ENCODE results near the gene CHST15. TPM values are rescaled to one million over a fixed set of nuclear protein-coding genes. Genes with fewer than 3 reads are reported as not detected.

CHST15 gene
- total and polyA plus RNA-seq, 4 donors = 5.4 to 45.3 (median 36.7) TPM

GRCh38 chr10:124060148-124060720 lies 33.2 kb downstream of the CHST15 start:
- Histone ChIP-seq H3K9ac (ENCODE audit: insufficient read depth in 1 of 2, low read length in 2 of 2) (no peak overlapping the region), H3K9me3 (ENCODE audit: control insufficient read depth in 4 of 4, insufficient read depth in 3 of 4, low read length in 3 of 4) (peaks cover 0 to 1% (median 0%) of the 10 kb centered on the region in 4 donors), H3K27ac (ENCODE audit: low read depth in 1 of 2, low read length in 1 of 2) (no peak overlapping the region), H3K36me3 (ENCODE audit: control insufficient read depth in 4 of 4, insufficient read depth in 4 of 4, low read length in 4 of 4) (peaks cover 0 to 7% (median 0%) of the 10 kb centered on the region in 4 donors), H3K27me3 (ENCODE audit: control insufficient read depth in 3 of 3, insufficient read depth in 3 of 3, low read length in 2 of 3) (no peaks in the 10 kb centered on the region), H3K4me3 (no peak overlapping the region), H3K4me1 (ENCODE audit: control insufficient read depth in 5 of 5, insufficient read depth in 5 of 5, low read length in 5 of 5) (peaks cover 0 to 23% (median 8%) of the 10 kb centered on the region in 5 donors)
- DNase-seq (no peak), ATAC-seq (ENCODE audit: insufficient read depth, low FRiP score) (no peak)
- no peak for TF ChIP-seq CTCF (IDR thresholded peaks at IDR 0.05; ENCODE audit: control extremely low read depth, extremely low read depth)
- 79 to 83% methylated on average over 6 of the region's 6 CpGs for WGBS, 2 donors

GRCh38 chr10:124059551-124059950 lies 33.8 kb downstream of the CHST15 start:
- Histone ChIP-seq H3K27me3 (ENCODE audit: control insufficient read depth in 3 of 3, insufficient read depth in 3 of 3, low read length in 2 of 3) (no peaks in the 10 kb centered on the region), H3K27ac (ENCODE audit: low read depth in 1 of 2, low read length in 1 of 2) (no peak overlapping the region), H3K36me3 (ENCODE audit: control insufficient read depth in 4 of 4, insufficient read depth in 4 of 4, low read length in 4 of 4) (peaks cover 0 to 7% (median 0%) of the 10 kb centered on the region in 4 donors), H3K9ac (ENCODE audit: insufficient read depth in 1 of 2, low read length in 2 of 2) (no peak overlapping the region), H3K9me3 (ENCODE audit: control insufficient read depth in 4 of 4, insufficient read depth in 3 of 4, low read length in 3 of 4) (peaks cover 0 to 1% (median 0%) of the 10 kb centered on the region in 4 donors), H3K4me3 (no peak overlapping the region), H3K4me1 (ENCODE audit: control insufficient read depth in 5 of 5, insufficient read depth in 5 of 5, low read length in 5 of 5) (peaks cover 0 to 21% (median 6%) of the 10 kb centered on the region in 5 donors)
- no peak for DNase-seq
- no peak for ATAC-seq (ENCODE audit: insufficient read depth, low FRiP score)
- no peak for TF ChIP-seq CTCF (IDR thresholded peaks at IDR 0.05; ENCODE audit: control extremely low read depth, extremely low read depth)
- WGBS, 2 donors = 89 to 91% methylated on average over 12 of the region's 12 CpGs

- no peaks in the 10 kb centered on the region for H3K9me3 ChIP-seq (ENCODE audit: control insufficient read depth in 4 of 4, insufficient read depth in 3 of 4, low read length in 3 of 4)
- no peak overlapping the region for H3K27ac ChIP-seq (ENCODE audit: low read depth in 1 of 2, low read length in 1 of 2)
- no peaks in the 10 kb centered on the region for H3K27me3 ChIP-seq (ENCODE audit: control insufficient read depth in 3 of 3, insufficient read depth in 3 of 3, low read length in 2 of 3)
- DNase-seq (no peak), ATAC-seq (ENCODE audit: insufficient read depth, low FRiP score) (no peak)
- TF ChIP-seq CTCF (IDR thresholded peaks at IDR 0.05; ENCODE audit: control extremely low read depth, extremely low read depth) = no peak
- WGBS, 2 donors = 92 to 94% methylated on average over 8 of the region's 8 CpGs
- H3K36me3 ChIP-seq (ENCODE audit: control insufficient read depth in 4 of 4, insufficient read depth in 4 of 4, low read length in 4 of 4) = peaks cover 0 to 7% (median 0%) of the 10 kb centered on the region in 4 donors
- H3K9ac ChIP-seq (ENCODE audit: insufficient read depth in 1 of 2, low read length in 2 of 2) = no peak overlapping the region
- no peak overlapping the region for H3K4me3 ChIP-seq
- peaks cover 0 to 12% (median 4%) of the 10 kb centered on the region in 5 donors for H3K4me1 ChIP-seq (ENCODE audit: control insufficient read depth in 5 of 5, insufficient read depth in 5 of 5, low read length in 5 of 5)
Measured at GRCh38 chr10:124058346-124059003, 34.9 kb downstream of the CHST15 start.
